DOHH2 (cell line): ENCODE measurements around the gene CASS4.

Source experiments
- EZH2phosphoT487 ChIP-seq: fragments of 200-600 bp; sonication (generic); IDR thresholded peaks from 2 replicates; pipeline ENCODE4 v1.6.1; 2017; ENCODE audit warnings: borderline replicate concordance, mild to moderate bottlenecking, antibody characterized with exemption, low read length, moderate library complexity, mixed read lengths
- TF ChIP-seq, protein P1 (sequence below): fragments of 200-600 bp; sonication (generic); IDR thresholded peaks from one replicate; pipeline ENCODE4 v1.5.1; 2014; ENCODE audit warnings: antibody characterized with exemption, mild to moderate bottlenecking, low read depth, low read length; ENCODE audit not compliant: poor library complexity, severe bottlenecking

DNA sequence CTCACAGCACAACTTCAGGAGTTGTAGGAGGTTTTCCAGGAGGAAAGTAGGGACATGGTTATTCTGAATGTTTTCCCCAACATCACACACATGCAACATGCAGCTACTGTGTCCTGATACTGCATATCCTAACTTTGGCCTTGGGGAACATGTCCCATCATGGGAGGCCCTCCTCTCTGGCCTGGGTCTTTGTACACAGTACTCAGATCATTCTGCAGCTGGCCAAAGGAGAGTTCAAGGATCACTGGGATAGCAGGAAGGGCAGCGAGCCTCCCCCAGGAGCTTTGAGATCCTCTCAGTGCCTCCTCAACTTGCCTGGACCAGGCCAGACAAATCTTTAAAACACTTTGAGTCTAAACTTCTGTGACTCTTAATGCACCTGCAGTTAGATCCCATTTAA, 12.9 kb downstream of the CASS4 start:
- TF ChIP-seq, protein P1, sequence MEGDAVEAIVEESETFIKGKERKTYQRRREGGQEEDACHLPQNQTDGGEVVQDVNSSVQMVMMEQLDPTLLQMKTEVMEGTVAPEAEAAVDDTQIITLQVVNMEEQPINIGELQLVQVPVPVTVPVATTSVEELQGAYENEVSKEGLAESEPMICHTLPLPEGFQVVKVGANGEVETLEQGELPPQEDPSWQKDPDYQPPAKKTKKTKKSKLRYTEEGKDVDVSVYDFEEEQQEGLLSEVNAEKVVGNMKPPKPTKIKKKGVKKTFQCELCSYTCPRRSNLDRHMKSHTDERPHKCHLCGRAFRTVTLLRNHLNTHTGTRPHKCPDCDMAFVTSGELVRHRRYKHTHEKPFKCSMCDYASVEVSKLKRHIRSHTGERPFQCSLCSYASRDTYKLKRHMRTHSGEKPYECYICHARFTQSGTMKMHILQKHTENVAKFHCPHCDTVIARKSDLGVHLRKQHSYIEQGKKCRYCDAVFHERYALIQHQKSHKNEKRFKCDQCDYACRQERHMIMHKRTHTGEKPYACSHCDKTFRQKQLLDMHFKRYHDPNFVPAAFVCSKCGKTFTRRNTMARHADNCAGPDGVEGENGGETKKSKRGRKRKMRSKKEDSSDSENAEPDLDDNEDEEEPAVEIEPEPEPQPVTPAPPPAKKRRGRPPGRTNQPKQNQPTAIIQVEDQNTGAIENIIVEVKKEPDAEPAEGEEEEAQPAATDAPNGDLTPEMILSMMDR, result no peak
- no peak for TF ChIP-seq EZH2phosphoT487
